ENCODE data around the gene DRGX.

Gene DRGX

GRCh38 chr10:49395741-49396665, at the start of gene DRGX:
Gene DRGX, minus strand, starts transcription at chr10:49396089. Its CDS starts 649 bp downstream, at chr10:49395440.
- no peak for DNase-seq

GRCh38 chr10:49444349-49444748, 48.5 kb upstream of the DRGX start:
- DNase-seq, result no peak

GRCh38 chr10:49442863-49443262, 47.0 kb upstream of the DRGX start:
- DNase-seq, result no peak

GRCh38 chr10:49441488-49442476, 45.9 kb upstream of the DRGX start:
- DNase-seq, result no peak

- no peak for DNase-seq
Observed at GRCh38 chr10:49435225-49435624, 39.3 kb upstream of the DRGX start.

GRCh38 chr10:49433069-49433468, 37.2 kb upstream of the DRGX start:
- DNase-seq, result no peak

- no peak for DNase-seq
Observed at GRCh38 chr10:49431426-49431825, 35.5 kb upstream of the DRGX start.

GRCh38 chr10:49429458-49429857, 33.6 kb upstream of the DRGX start:
- DNase-seq, result no peak

- DNase-seq, result no peak
Observed at GRCh38 chr10:49426490-49427360, 30.8 kb upstream of the DRGX start.

GRCh38 chr10:49419005-49419404, 23.1 kb upstream of the DRGX start:
- DNase-seq, result no peak

- DNase-seq, result no peak
Observed at GRCh38 chr10:49418328-49418727, 22.4 kb upstream of the DRGX start.

- DNase-seq, result no peak
Observed at GRCh38 chr10:49418053-49418326, 22.1 kb upstream of the DRGX start.

- DNase-seq, result no peak
Observed at GRCh38 chr10:49417311-49418052, 21.6 kb upstream of the DRGX start.

GRCh38 chr10:49415846-49416245, 20.0 kb upstream of the DRGX start:
- no peak for DNase-seq

- DNase-seq, result no peak
Observed at GRCh38 chr10:49415109-49415508, 19.2 kb upstream of the DRGX start.

GRCh38 chr10:49414496-49414895, 18.6 kb upstream of the DRGX start:
- DNase-seq, result no peak

- no peak for DNase-seq
Observed at GRCh38 chr10:49412571-49412970, 16.7 kb upstream of the DRGX start.

- DNase-seq, result no peak
Observed at GRCh38 chr10:49410365-49411074, 14.6 kb upstream of the DRGX start.

GRCh38 chr10:49409755-49410154, 13.9 kb upstream of the DRGX start:
- DNase-seq, result no peak

- no peak for DNase-seq
Observed at GRCh38 chr10:49408519-49409306, 12.8 kb upstream of the DRGX start.
